PC-3 (cell line): ENCODE data around the gene D2HGDH.

ENCODE experiments used
- EZH2phosphoT487 ChIP-seq: fragments of 300-600 bp; sonication (generic); IDR thresholded peaks from 2 replicates; pipeline ENCODE4 v1.6.1; 2018; ENCODE audit warnings: mild to moderate bottlenecking, antibody characterized with exemption, low read length, borderline replicate concordance
- TF ChIP-seq, protein P1 (sequence below): fragments of 300-600 bp; sonication (generic); conservative IDR thresholded peaks from 2 replicates; pipeline ENCODE4 v1.5.1; 2017; ENCODE audit warnings: antibody characterized with exemption, low read depth, mild to moderate bottlenecking, low read length

DNA sequence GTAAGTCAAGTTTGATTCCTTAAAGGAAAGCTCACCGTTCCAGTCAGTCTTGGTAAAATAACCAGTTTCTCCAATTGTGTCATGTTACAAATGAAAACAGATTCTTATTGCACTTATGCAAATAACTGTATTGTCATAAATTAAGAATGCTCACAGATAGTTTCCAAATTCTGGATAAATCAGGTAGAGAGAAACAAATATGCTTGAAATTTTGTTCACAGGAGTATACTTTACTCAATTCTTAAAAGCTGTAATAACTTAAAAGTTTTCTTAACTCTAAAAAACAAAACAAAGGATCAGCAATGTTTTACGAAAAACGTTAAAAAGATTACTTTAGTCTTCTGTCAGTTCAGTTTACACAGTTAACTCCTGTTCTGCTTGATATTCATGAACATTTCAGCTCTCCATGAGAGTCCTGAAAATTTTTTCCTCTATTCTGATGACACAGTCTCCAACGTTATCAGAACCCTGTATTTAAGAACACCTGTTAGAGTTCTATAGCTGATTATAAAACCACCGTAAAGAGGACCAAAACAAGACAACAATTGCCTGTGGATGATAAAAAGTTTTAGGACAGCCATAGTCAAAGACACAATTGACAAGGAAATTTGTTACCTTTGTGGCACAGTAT is 46.6 kb downstream of the D2HGDH start:
- TF ChIP-seq, protein P1, sequence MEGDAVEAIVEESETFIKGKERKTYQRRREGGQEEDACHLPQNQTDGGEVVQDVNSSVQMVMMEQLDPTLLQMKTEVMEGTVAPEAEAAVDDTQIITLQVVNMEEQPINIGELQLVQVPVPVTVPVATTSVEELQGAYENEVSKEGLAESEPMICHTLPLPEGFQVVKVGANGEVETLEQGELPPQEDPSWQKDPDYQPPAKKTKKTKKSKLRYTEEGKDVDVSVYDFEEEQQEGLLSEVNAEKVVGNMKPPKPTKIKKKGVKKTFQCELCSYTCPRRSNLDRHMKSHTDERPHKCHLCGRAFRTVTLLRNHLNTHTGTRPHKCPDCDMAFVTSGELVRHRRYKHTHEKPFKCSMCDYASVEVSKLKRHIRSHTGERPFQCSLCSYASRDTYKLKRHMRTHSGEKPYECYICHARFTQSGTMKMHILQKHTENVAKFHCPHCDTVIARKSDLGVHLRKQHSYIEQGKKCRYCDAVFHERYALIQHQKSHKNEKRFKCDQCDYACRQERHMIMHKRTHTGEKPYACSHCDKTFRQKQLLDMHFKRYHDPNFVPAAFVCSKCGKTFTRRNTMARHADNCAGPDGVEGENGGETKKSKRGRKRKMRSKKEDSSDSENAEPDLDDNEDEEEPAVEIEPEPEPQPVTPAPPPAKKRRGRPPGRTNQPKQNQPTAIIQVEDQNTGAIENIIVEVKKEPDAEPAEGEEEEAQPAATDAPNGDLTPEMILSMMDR, result no peak
- no peak for TF ChIP-seq EZH2phosphoT487
